Stimulated activated CD8-positive, alpha-beta memory T cell treated with anti-CD3 and anti-CD28 coated beads, Interleukin-7, amount 100 ng/mL, for 1 hour (primary cell): Measurements from ENCODE around the gene TGFBI.

Experiments
- DNase-seq, 2 donors: peaks; one replicate each; pipeline ENCODE4 v3.0.0-alpha.2; 2020; ENCODE audit warnings: low read depth in 2 of 2

TGFBI gene

GRCh38 chr5:136001466-136001981 lies 27.3 kb upstream of the TGFBI start:
- no peak for DNase-seq

GRCh38 chr5:136004436-136004835 lies 24.4 kb upstream of the TGFBI start:
- DNase-seq: no peak

- DNase-seq: no peak
Measured at GRCh38 chr5:136005476-136005875, 23.3 kb upstream of the TGFBI start.

- DNase-seq: no peak
Measured at GRCh38 chr5:136006164-136006563, 22.6 kb upstream of the TGFBI start.

GRCh38 chr5:136006761-136007251 lies 22.0 kb upstream of the TGFBI start:
- DNase-seq: no peak

- DNase-seq: no peak
Measured at GRCh38 chr5:136007271-136007670, 21.5 kb upstream of the TGFBI start.

- DNase-seq: no peak
Measured at GRCh38 chr5:136011414-136012001, 17.3 kb upstream of the TGFBI start.

- no peak for DNase-seq
Measured at GRCh38 chr5:136012041-136012804, 16.6 kb upstream of the TGFBI start.

GRCh38 chr5:136013559-136013958 lies 15.2 kb upstream of the TGFBI start:
- no peak for DNase-seq

- DNase-seq: no peak
Measured at GRCh38 chr5:136014049-136015002, 14.5 kb upstream of the TGFBI start.

GRCh38 chr5:136015003-136015375 lies 13.8 kb upstream of the TGFBI start:
- DNase-seq: no peak

GRCh38 chr5:136015966-136016650 lies 12.7 kb upstream of the TGFBI start:
- no peak for DNase-seq

- no peak for DNase-seq
Measured at GRCh38 chr5:136016945-136017530, 11.8 kb upstream of the TGFBI start.

- DNase-seq: no peak
Measured at GRCh38 chr5:136018814-136019783, 9.7 kb upstream of the TGFBI start.

GRCh38 chr5:136020001-136020382 lies 8.8 kb upstream of the TGFBI start:
- no peak for DNase-seq

GRCh38 chr5:136020383-136021015 lies 8.3 kb upstream of the TGFBI start:
- no peak for DNase-seq

GRCh38 chr5:136021016-136021405 lies 7.8 kb upstream of the TGFBI start:
- no peak for DNase-seq

GRCh38 chr5:136022965-136023364 lies 5.8 kb upstream of the TGFBI start:
- DNase-seq: no peak

- no peak for DNase-seq
Measured at GRCh38 chr5:136023958-136024541, 4.7 kb upstream of the TGFBI start.
